Stimulated activated CD4-positive, alpha-beta T cell treated with anti-CD3 and anti-CD28 coated beads, Interleukin-12 subunit alpha, Interleukin-12 subunit beta, amount 100 ng/mL, for 48 hours (primary cell): ENCODE results near the gene IPO9.

ENCODE experiments used
- DNase-seq, 3 donors: peaks; one replicate each; pipeline ENCODE4 v3.0.0-alpha.2; 2020; ENCODE audit warnings: low read depth in 2 of 3, low spot score in 1 of 3

IPO9 gene

DNA sequence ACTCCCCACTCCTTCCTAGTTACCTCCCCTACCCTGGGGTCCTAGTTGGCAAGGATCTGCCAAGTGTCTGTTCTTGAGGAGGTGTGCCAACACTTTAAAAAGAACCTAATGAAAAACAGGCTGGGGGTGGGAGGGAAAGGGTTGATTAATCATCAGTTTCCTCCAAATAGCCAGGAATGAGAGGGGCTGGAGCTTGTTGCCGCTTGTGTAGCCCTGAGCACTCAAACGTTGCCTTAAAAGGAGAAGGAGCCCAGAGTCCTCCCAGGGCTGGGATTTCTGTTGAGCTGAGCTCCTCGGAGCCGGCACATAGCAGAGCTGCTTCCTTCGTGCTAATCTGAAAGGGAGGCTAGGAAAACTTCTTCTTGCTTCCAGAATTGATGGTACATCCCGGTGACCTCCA is 75.6 kb downstream of the IPO9 start:
- DNase-seq = no peak

DNA sequence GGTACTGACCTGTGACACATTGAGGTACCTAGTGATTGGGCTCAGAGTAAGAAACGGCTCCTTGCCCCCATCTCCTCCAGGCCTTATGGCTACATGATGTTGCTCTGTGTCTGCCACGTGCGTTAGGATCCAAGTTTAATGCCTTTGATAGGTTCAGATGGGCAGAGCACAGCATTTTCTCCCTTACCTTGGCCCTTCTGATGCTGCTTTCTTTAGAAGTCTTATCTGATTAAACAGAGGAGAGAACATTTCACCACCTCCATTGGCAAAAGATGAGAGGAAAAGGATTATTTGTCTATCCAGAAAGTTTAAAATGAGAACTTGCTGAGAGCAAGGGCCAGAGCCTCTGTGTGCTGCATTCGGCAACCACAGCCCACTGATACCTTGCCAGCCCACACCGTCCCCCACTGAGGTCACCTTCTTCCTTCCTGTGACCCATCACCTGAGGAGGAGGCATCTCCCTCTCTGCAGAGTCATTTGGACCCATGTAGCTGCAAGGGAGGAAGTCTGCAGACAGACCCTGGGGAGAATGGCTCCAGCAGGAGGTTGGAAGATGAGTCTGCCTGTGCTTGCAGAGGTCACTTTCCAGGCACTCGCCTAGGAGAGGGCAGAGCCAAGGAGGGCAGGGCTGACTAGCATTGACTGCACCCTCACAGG is 76.4 kb downstream of the IPO9 start:
- DNase-seq = no peak

DNA sequence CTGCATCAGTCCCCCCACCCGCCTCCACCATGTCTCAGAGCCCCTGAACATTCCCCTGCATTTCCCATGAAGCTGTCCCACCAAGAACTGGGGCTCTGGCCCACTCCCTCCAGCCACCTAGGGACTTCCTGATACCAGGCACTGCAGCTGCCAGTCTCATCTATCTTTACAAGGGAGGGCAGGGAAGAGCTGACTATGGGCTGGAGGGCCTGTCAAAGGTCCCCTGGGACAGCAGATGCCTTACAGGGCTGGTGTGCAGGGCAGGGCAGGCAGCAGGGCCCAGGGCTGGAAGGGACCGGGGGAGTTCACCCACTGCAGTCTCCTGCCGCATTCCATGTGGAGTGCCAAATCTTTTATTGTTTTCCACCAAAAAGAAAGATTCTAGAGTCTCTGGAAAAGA is 77.4 kb downstream of the IPO9 start:
- DNase-seq = no peak

DNA sequence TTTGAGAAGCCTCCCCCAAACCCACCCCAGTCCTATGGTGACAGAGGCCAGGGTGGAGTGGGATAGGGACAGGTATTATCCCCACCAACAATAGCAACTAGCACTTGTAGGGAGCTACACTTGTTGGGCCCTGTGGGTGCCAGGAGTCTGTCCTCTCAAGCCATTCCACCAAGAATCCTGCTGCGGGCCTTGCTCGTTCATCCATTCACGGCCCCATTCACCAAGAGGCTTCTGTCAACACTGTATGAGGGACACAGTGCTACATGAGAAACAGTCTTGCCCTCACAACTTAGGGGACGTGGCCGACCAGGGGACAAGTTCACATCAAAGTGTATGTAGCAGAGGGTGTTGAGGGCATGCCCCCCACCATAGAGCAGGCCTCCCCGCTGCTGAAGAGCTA is 78.7 kb downstream of the IPO9 start:
- no peak for DNase-seq

DNA sequence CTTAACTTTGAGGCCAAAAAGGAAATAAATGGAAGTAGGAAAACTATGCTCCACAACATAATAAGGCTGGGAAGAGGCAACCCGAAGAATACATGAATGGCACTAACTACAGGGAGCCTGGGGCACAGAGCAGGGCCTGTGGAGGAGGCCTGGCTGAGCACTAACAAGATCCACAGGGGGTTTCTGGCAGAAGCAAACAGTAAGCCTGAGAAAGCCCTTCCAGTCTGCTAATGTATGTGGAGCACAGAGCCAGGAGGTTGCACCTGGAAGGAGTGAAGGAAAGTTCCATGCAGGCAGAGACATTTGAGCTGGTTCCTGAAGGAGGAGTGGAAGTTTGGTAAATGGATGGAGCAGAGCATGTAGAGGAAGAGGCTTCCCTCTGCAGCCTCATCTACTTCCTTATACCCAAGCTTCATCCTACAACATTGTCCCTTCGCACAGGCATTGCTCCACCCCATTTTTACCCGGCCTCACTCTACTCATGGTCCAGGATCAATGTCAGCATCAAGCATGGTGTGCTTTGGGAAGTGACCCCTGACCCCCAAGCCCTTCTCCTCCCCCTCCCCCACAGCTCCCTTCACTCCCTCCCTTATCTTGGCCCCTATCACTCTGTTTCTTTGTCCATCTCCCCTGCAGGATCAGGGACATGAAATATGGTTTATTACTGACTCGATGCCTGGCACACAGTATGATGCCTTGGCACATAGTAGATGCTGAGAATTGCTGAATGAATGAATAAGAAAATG is 83.0 kb downstream of the IPO9 start:
- DNase-seq = no peak

DNA sequence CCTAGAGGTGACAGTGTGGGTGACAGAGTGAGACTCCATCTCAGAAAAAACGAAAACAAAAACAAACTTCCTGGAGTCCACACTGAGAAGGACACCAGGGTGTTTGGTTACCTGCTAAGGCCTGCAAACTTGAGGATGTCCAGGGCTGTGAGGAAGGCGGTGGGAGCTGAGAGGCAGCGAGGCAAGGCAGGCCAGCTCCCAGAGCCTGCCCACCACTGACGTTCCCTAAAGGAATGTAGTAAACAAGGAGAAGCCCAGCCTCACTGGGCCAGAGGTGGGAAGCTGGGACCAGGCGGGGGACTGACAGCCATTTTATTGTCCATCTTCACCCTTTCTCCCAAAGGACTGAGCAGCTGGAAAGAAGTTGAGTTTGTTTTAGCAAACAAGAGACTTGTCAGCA is 83.9 kb downstream of the IPO9 start:
- DNase-seq = no peak

DNA sequence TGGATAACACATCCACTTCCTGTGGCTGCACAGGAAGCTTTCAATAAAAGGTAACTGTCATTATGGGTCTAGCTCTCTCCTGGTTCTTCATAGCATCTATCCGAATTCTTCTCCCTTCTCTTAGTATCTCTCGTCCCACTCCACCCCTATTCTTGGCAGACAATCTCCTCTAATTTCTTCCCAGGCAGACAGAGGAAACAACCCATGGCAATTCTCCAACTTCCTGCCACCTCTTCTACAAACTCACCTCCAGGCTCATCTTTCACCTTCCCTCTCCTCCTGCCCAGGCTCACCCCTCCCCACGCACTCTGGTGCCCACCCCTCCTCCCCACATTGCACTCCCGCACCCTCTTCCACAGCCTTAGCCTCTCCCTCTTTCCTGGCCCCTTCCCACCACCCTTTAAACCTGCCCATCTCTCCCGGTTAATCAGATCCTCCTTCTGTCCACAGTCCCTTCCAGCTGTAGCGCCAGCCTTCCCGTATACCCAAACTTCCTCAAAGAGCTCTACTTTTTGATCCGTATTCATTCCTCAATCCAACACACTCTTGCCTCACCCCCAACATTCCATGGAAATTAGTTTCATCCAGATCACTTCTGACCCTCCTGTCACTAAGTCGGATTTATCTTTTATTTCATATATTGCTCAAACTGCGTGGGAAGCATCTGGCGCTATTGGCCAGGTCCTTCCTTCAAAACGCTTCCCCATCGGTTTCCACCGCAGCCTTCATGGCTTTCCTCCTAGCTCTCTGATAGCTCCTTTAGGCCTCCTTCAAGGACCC is 85.7 kb downstream of the IPO9 start:
- DNase-seq = no peak

DNA sequence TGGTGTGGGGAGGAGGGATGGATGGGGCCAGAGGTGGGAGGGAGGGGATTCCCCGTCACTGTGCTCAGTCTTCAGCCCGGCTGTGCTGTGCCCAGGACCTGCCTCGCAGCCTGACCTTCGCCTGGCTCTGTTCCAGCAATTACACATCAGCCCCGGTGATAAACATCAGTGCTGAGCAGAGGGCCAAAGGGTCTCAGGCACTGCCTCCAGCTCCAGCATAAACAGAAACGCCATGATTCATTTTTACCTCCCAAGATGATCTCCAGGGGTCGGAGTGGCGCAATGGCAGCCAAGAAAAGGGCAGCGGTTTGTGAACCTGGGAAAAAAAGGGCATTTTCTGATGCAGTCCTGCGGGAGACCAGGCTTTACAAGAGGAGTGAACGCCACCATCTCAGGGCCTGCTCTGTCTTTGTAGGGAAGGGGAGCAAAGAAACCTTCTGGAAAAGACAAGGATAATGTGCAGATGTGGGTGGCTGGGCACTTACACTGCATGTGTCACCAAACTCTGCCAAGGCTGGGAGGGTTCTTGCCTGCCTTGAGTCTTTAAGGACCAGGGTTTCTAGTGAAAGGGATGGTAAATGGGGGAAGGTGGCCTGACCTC is 87.8 kb downstream of the IPO9 start:
- DNase-seq = no peak

DNA sequence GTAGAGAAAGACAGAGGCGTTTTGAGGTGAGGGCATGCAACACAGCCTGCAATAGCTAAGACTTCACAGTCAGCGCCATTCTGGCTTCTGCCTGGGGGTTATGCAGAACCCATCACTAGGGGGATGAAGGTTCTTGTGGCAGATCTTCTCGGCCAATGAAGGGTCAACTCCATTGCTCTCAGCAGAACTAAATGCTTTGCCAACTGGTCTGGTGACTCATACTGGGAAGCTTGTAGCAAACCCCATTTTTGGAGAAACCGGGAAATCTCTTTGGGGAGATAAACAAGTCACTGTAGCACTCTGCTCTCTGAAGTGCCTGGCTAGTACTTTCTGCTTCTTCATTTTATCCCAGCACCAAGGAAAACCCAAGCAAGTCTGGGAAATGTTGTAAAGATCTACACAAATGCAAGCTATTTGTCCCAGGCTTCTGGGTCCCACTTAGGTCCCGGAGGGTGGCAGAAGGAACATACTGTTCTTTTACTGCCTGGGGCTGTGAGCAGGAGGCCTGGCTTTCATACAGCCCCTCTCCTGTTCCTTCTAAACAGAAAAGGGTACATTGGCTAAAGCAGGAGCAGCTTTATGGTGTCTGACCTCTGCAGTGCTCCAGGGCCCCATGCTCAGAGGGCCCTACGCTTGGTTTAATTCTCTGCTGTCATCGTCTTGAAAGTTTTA is 88.5 kb downstream of the IPO9 start:
- no peak for DNase-seq

DNA sequence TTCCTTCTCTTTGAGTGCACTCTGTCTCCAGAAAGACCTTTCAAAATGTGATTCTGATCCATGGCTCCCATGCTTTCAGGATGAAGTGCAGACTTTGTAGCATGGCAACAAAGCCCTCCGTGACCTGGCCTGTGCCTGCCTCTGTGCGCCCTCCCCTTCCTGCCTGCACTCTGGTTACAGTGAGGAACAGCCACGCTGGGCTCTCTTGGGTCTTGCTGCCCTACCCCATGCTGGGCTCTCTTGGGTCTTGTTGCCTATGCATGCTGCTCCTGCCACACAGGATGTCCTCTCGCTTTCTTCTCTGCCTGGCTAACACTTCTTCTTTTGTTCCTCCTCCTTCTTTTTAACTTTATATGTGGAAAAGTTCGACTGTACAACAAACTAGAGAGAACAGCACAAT is 89.4 kb downstream of the IPO9 start:
- DNase-seq = no peak

DNA sequence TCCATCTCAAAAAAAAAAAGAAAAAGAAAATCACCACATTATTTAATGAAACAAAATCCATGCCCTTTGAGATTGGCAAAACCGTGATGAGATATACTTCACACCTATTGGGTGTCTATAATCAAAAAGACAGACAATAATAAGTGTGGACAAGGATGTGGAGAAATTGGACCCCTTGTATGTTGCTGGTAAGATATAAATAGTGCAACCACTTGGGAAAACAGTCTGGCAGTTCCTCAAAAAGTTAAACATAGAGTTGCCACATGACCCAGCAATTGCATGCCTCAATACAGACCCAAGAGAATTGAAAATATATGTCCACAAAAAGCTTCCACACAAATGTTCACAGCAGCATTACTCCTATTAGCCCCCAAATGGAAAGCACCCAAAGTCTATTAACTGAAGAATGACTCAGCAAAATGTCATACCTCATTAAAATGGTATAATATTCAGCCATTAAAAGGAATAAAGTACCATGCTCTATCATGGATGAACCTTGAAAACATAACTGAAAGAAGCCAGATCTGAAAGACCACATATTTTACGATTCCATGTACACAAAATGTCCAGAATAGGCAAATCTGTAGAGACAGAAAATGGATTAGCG is 93.1 kb downstream of the IPO9 start:
- DNase-seq = no peak

DNA sequence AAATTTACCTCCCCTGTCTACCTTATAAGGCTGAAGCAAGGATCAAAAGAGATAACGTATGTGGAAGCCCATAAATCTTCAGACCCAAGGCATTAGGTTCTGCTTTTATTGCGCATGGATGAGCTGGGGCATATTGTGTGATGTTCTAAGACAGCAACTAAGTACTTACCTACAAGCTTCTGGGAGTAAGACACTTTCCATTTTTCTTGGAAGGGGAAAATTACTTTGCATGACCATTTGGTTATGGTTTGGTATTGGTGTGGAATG is 96.3 kb downstream of the IPO9 start:
- no peak for DNase-seq

DNA sequence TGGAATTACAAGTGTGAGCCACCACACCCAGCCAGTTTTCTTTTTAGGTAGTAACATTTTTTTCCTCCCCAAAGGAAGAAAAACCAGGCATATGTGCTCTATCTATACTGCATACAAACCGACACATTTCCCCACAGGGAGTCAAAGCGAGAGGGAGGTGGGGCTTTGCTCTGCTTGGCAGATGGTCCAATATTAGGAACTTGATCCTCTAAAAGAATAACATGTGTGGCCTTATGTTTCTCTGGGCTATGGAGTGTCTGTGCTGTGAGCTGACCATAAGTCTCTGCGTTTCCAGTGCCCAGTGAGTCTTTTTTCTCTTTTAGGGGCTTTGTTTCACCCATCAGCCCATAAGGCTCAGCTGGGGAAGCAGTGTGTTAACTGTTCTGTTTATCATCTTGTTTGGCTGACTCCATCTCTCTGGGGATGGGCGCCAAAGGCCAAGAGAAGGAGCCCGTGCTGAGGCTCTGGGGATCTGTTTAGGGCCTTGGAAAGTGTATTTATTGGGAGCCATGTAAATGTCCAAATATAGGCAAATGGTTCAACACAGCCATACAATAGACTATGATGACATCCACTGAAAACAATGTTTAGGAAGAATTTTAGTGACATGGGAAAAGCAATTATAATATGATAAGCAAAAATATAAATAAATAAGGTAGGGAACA is 97.2 kb downstream of the IPO9 start:
- DNase-seq = no peak

DNA sequence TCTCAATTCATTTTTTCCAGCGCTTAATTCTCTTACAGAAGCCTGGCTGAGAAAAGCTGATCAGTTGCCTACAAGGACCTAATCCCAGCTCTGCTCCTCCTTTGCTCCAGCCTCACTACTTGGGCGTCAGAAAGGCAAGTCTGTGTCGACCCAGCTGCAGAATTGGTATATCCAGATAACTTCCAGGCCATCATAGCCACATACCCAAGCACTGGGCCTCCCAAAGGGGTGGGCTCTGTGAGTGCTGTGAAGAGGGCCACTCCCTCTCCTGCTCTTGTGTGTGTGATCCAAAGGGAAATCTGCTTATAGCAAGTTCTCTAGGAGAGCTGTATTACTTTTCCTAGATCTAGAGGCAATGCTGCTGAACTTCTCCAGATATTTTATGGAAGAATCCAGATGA is 99.3 kb downstream of the IPO9 start:
- no peak for DNase-seq

DNA sequence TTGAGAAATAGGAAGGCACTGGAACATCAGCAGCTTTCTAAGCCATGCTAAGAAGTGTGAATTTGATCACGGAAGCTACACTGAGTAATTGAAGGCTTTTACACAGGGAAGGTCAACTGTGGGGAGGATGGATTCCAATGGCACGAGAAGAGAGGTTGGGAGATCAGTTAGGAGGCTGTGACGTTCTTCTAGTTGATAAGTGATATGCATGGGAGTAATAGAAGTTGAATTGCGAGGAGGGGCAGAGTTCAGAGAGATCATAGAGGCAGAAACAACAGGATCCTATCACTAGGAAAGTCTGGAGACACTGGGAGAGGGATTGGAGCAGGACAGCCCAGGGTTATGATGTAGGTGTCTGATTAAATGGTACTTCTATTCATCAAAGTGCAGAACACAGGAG is 101.2 kb downstream of the IPO9 start:
- no peak for DNase-seq

DNA sequence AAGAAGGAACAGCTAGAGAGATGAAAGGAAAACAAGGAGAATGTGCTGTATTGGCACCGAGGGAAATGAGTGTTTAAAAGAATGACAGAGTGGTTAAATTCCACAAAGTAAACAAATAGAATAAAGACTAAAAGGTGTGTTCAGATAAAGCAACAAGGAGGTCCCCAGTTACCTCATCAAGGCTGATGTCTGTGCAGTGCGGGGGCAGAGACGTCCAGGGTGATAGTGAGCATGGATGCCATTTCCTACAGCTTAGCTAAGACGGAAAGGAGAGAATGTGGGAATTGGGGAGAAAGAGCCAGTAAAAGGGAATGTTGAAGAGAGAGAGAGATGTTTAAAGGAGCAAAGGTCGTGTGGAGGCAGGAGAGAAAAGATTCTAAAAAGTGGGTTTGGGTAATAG is 101.8 kb downstream of the IPO9 start:
- no peak for DNase-seq
